Right forelimb (tissue), 1 donor: ENCODE data around the gene TNP2.

Experiments used
- DNase-seq: peaks from one replicate; pipeline ENCODE4 v3.0.0-alpha.2; 2018

Gene TNP2

GRCh38 chr16:11268921-11269375 lies at the start of gene TNP2:
TSS of gene TNP2 (minus strand) at chr16:11269325. CDS start at chr16:11269262, 63 bp downstream.
- no peak for DNase-seq

DNA sequence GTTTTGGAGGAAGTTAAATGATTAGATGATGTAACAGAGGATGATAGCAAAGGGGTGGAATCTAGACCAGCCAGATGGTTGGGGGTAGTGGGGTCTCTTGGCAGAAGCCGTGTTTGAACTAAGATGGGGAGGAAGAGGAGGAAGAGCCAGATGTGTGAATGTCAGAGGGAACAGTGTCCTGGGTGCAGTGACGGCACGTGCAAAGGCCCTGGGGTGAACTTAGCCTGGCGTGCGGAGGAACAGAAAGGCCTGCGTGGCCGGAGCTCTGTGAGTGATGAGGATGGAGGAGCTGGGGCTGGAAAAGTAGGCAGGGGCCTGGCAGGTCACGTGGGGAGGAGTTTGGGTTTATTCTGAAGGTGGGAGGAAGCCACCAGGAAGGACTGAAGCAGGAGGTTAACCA lies 49.7 kb upstream of the TNP2 start:
- no peak for DNase-seq

- no peak for DNase-seq
Measured at GRCh38 chr16:11316331-11317015, 47.3 kb upstream of the TNP2 start.

DNA sequence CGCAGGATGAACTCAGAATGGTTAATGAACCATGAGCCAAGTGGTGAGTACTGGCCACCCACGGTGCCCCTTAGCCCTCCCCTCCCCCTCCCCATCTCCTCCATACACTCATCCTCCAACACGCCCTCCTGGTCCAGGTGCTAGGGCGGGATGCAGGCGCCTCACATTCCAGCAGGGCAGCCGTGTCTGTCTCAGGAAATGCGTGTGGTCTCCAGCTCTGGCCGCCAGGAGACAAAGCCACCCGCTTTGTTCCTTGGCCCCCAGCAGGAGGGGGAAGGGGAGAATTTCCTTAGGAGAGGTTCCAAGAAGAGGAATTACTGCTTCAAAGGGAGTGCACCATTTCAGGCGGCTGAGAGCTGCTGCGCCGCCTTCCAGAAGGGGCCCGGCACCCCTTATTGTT lies 46.4 kb upstream of the TNP2 start:
- no peak for DNase-seq

GRCh38 chr16:11314309-11314894 lies 45.3 kb upstream of the TNP2 start:
- DNase-seq = no peak

DNA sequence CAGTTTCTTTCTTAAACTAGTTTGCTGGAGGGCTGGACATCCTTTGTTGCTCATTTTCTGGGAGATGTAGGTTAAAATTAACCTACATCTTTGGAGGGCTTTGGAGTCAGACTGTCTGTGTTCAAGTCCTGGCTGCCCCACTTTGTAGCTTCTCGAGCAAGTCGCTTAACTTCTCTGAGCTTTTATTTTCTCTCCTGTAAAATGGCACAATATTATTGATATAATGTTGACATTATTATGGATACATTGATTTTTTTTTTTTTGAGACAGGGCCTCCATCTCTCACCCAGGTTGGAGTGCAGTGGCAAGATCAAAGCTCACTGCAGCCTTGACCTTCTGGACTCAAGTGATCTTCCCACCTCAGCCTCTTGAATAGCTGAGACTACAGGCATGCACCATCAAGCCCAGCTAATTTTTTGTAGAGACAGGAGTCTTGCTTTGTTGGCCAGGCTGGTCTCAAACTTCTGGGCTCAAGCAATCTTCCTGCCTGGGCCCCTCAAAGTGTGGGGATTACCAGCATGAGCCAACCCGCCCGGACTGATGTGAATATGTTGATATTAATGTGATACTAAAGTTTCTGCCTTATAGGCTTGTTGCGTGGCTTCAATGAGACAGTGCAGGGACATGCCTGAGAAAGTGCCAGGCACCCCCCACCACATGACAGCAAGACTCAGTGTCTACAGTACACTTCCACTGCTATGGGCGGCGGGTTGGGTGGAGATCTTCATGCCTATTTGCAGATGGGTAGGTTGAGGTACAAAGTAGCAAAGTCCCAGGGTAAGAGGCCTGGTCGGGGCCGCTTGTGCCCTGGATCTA lies 44.6 kb upstream of the TNP2 start:
- DNase-seq = no peak

- DNase-seq = no peak
Measured at GRCh38 chr16:11312718-11313492, 43.8 kb upstream of the TNP2 start.

DNA sequence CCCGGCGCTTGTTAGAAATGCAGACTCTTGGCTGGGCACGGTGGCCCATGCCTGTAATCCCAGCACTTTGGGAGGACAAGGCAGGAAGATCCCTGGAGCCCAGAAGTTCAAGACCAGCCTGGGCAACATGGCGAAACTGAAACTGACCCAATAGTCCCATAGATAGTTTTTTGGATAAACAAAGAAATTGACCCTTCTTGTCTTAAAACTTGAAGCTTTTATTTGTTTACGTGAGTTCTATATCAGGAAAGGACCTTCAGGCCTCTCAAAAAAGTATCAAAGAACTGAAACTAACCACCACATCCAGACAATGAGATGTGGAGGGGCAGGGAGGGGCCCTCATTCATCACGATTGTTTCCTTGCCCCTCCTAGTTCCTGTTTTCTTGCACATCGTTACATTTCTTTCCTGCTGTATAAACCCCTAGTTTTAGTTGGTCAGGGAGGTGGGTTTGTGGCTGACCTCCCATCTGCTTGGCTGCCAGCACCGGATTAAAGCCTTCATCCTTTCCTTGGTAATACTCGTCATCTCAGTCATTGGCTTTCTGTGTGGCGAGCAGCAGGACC lies 42.0 kb upstream of the TNP2 start:
- DNase-seq = no peak

DNA sequence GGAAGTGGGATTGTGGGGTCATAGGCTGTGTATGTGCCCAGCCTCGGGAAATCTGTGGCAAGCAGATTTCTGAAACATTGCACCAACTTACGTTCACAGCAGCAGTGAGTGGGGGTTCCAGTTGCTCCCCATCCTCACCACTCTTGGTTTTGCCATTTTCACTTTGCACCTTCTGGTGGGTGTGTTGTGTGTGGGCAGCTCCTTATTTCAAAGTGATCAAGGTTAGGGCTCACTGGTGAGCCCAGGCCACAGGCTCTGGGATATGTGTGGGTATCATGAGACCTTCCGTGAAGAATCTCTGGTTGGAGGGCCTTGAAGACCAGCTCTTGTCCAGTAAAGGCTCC lies 41.5 kb upstream of the TNP2 start:
- no peak for DNase-seq

DNA sequence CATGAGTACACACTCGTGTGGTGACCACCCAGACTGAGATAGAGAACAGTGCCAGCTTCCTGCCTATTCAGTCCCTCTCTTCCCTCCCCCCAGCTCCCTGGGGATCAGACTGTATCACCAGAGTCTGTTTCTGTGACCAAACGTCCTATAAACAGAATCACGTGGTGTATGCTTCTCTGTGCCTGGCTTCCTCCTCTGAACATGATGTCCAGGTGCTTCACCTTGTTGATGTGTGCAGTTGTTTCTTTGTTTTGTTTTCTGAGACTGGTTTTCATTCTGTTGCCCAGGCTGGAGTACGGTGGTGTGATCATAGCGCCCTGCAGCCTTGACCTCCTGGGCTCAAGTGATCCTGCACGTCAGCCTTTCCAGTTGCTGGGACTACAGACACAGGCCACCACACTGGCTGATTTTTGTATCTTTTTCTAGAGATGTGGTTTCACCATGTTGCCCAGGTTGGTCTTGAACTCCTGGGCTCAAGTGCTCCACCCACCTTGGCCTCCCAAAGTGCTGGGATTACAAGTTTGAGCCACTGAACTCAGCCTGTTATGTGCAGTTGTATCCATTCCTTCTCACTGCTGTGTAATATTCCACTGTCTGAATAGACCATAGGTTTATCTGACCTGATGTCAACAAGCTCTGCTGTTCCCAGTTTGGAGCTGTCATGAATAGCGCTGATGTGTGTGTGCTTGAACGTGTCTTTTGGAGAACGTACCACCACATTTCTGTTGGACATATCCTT lies 40.9 kb upstream of the TNP2 start:
- no peak for DNase-seq

- no peak for DNase-seq
Measured at GRCh38 chr16:11308493-11309283, 39.6 kb upstream of the TNP2 start.

DNA sequence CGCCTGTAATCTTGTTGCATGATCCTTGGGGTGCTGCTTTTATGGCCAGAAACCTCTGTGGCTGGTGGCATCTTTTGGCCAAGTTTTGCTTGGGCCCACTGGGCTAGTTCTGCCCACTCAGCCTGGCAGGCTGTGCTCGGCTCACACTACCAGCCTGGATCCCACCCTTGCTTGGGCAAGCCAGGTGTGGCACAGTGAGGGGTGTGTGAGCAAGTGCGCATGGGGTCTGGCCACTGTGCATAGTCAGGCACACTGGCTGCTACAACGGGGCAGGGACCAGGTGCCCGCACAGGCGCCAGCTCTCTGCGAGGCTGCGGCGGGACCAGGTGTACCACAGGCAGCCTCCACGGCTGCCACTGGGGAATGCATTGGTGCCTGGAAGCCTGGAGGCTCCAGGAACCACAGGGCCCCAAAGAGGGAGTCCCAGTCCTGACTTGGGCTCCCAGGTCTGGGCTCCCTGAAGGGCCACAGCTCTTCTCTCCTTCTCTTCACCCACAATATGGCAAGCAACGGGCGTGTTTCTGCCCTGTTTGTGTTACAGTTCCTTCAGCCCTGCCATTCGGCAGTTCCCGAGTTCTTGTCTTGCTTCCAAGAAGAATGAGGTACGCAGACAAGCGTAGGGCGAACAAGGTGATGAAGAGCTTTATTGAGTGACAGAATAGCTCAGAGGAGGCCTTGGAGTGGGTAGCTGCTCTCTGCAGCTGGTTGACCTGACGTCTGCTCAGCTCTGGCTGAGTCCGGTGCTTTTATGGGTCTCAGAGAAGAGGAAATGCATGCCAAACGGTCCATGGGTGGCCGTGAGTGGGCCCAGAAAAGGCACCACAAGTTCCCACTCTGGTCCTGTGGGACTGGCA lies 38.7 kb upstream of the TNP2 start:
- no peak for DNase-seq

GRCh38 chr16:11306997-11307638 lies 38.0 kb upstream of the TNP2 start:
- DNase-seq = no peak

GRCh38 chr16:11306381-11306780 lies 37.3 kb upstream of the TNP2 start:
- no peak for DNase-seq

DNA sequence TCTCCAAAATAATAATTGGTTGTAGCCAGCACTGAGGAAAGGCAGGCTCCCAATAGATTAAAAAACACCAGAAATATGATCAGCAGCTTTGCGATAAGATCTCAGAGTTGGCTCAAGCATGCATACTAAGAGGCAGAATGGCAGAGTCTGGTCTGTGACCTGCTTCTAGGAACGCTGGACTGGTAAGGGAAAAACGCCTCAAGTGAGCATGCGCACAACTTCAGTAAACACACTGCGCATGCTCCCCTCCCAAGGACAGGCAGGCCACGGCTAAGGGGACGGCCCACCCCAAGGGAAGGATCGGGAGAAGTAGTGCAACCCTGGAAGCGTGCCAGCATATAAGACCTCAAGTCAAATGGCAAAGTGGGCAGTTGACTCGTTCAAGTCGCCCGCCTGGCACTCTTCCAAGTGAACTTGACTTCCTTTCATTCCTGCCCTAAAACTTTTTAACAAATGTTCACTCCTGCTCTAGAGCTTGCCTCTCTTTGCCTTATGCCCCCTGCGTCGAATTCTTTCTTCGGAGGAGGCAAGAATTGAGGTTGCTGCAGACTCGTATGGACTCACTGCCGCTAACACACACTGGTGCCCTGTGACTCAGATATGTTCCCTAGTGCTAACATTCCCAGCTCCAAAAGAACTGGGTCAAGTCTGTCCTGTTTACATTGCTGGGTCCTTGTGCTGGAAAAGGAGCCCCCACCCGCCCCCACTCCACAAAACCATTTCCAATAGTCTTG lies 34.4 kb upstream of the TNP2 start:
- DNase-seq = no peak

GRCh38 chr16:11302977-11303376 lies 33.9 kb upstream of the TNP2 start:
- no peak for DNase-seq

- DNase-seq = no peak
Measured at GRCh38 chr16:11301645-11302501, 32.7 kb upstream of the TNP2 start.

DNA sequence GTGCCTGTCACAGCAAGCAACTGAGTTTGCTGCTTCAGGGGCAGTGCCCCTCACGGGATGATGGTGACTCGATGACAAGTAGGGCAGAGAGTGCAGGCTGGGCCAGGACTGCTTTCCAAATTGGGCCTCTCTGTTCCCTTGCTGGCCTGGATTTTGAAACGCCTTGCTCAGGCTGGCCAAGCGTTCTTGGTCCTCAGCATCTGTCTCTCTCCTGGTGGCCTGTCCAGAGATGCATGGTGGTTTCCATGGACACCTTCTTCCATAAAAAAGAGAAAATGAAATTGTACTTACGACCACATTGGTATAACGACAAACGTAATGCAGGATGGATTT lies 31.4 kb upstream of the TNP2 start:
- DNase-seq = no peak
